Ascending aorta (tissue), 2 donors: ENCODE measurements around the gene SEH1L. TPM values are rescaled to one million over a fixed set of nuclear protein-coding genes. Genes with fewer than 3 reads are reported as not detected.
A peak's percentile ranks its signal among the peaks of the same experiment; 100 is the strongest.
"Not testable (repeated sequence)": the region's sequence is repeated elsewhere in the genome, so short reads cannot be mapped to it uniquely, and the experiment has no call there.

Experiments used
- DNase-seq, 2 donors: peaks; one replicate each; pipeline ENCODE4 v3.0.0-alpha.2; 2019; ENCODE audit warnings: low spot score in 2 of 2
- H3K27ac ChIP-seq, 2 donors: fragments of 200-600 bp; sonication (generic); one replicate each; pipeline ENCODE4 v1.5.1; 2016 to 2017; ENCODE audit warnings: mild to moderate bottlenecking in 1 of 2
- H3K27me3 ChIP-seq: fragments of 200-600 bp; sonication (generic); one replicate; pipeline ENCODE4 v1.5.1; 2017
- H3K36me3 ChIP-seq, 2 donors: fragments of 200-600 bp; sonication (generic); one replicate each; pipeline ENCODE4 v1.5.1; 2016
- H3K4me1 ChIP-seq, 2 donors: fragments of 200-600 bp; sonication (generic); one replicate each; pipeline ENCODE4 v1.5.1; 2016 to 2017; ENCODE audit warnings: mild to moderate bottlenecking in 1 of 2
- H3K4me3 ChIP-seq, 2 donors: fragments of 200-600 bp; sonication (generic); one replicate each; pipeline ENCODE4 v1.5.1; 2016 to 2017; ENCODE audit warnings: mild to moderate bottlenecking in 1 of 2
- H3K9me3 ChIP-seq, 2 donors: fragments of 200-600 bp; sonication (generic); one replicate each; pipeline ENCODE4 v1.5.1; 2016
- intact Hi-C: fragments of 100-400 bp; cut with DNase I; formaldehyde crosslinking; loops from one replicate; pipeline ENCODE4 v1.15.1; 2023
- total RNA-seq: library from RNA; depleted of rRNA; stranded (reverse); fragments of >200 nt; gene quantifications from one replicate; pipeline ENCODE4 v1.1.0, GENCODE V29; 2016
- TF ChIP-seq, protein P1 (sequence below), 3 experiments: fragments of 200-600 bp in 2 of 3; fragments of 450-650 bp in 1 of 3; sonication (generic) in 2 of 3; IDR thresholded peaks; one replicate each; pipeline ENCODE4 v1.5.1; 2016 to 2019; ENCODE audit warnings: antibody characterized with exemption in 3 of 3, mild to moderate bottlenecking in 1 of 3, moderate library complexity in 1 of 3

Gene SEH1L, protein sequence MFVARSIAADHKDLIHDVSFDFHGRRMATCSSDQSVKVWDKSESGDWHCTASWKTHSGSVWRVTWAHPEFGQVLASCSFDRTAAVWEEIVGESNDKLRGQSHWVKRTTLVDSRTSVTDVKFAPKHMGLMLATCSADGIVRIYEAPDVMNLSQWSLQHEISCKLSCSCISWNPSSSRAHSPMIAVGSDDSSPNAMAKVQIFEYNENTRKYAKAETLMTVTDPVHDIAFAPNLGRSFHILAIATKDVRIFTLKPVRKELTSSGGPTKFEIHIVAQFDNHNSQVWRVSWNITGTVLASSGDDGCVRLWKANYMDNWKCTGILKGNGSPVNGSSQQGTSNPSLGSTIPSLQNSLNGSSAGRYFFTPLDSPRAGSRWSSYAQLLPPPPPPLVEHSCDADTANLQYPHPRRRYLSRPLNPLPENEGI
- 16.3 TPM for total RNA-seq

DNA sequence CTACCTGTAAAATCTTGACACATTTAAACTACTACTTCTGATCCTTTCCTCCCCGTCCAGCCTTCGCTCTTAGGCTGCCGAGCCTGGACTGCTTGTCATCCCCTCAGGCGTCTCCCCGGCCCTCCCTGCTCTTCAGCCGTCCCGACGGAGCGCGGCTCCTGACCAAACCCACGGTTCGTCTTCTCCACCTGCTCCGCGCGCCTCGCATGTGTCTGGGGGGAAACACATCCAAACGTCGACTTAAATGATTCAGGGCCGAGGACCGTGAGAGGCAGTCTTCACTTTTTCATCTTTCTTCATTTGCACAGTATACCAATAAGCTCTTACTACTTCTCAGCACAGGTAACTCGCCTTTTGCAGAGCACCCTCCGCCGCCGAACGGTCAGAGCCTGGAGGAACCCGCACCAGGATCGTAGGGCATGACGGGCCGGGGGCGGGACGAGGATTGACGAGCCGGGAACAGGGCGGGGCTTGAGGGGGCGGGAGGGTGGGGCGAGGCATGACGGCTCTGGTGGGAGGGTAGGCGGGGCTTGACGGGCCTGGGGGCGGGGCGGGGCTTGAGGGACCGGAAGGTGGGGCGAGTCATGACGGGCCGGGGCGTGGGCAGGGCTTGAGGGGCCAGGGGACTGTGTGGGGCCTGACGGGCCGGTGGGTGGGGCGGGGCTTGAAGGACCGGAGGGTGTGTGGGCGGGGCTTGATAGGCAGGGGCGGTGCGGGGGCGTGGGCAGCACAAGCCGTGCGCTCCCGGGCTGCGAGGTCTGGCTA lies at the start of gene SEH1L:
SEH1L (plus strand) TSS at position 727 of the 765 bp plus-strand sequence. CDS start 111 bp downstream, outside the sequence.
- H3K4me1 ChIP-seq: peaks cover 5 to 26% of the 10 kb centered on the region in 2 donors
- peak within 1 kb of the TSS; percentile 78 to 87 for H3K4me3 ChIP-seq
- intact Hi-C loops: loop anchor here (1.0 to 5.0 kb wide), 9 partner anchors 44 to 779 kb away; partner anchors contain the start of genes AFG3L2, CEP192, FAM210A and PRELID3A
- no peaks in the 10 kb centered on the region for H3K36me3 ChIP-seq
- DNase-seq: peak; percentile 93 to 99
- TF ChIP-seq, protein P1, sequence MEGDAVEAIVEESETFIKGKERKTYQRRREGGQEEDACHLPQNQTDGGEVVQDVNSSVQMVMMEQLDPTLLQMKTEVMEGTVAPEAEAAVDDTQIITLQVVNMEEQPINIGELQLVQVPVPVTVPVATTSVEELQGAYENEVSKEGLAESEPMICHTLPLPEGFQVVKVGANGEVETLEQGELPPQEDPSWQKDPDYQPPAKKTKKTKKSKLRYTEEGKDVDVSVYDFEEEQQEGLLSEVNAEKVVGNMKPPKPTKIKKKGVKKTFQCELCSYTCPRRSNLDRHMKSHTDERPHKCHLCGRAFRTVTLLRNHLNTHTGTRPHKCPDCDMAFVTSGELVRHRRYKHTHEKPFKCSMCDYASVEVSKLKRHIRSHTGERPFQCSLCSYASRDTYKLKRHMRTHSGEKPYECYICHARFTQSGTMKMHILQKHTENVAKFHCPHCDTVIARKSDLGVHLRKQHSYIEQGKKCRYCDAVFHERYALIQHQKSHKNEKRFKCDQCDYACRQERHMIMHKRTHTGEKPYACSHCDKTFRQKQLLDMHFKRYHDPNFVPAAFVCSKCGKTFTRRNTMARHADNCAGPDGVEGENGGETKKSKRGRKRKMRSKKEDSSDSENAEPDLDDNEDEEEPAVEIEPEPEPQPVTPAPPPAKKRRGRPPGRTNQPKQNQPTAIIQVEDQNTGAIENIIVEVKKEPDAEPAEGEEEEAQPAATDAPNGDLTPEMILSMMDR (IDR thresholded peaks at IDR 0.05): no peak
- H3K27me3 ChIP-seq: no peaks in the 10 kb centered on the region
- H3K9me3 ChIP-seq: no peaks in the 10 kb centered on the region
- peak within 1 kb of the TSS; percentile 98 for H3K27ac ChIP-seq

GRCh38 chr18:12901208-12901607 lies 46.6 kb upstream of the SEH1L start:
- H3K27ac ChIP-seq, H3K4me1 ChIP-seq, H3K27me3 ChIP-seq, H3K9me3 ChIP-seq, DNase-seq, intact Hi-C loops, H3K36me3 ChIP-seq, H3K4me3 ChIP-seq: not testable (repeated sequence)

GRCh38 chr18:12904012-12904516 lies 43.7 kb upstream of the SEH1L start:
- TF ChIP-seq, protein P1 (IDR thresholded peaks at IDR 0.05): no peak
- H3K9me3 ChIP-seq: no peaks in the 10 kb centered on the region
- H3K4me3 ChIP-seq: no peak overlapping the region
- no peaks in the 10 kb centered on the region for H3K27me3 ChIP-seq
- DNase-seq: no peak
- no peaks in the 10 kb centered on the region for H3K36me3 ChIP-seq
- intact Hi-C loops: no loop called here
- peaks cover 3 to 14% of the 10 kb centered on the region in 2 donors for H3K4me1 ChIP-seq
- no peak overlapping the region for H3K27ac ChIP-seq

DNA sequence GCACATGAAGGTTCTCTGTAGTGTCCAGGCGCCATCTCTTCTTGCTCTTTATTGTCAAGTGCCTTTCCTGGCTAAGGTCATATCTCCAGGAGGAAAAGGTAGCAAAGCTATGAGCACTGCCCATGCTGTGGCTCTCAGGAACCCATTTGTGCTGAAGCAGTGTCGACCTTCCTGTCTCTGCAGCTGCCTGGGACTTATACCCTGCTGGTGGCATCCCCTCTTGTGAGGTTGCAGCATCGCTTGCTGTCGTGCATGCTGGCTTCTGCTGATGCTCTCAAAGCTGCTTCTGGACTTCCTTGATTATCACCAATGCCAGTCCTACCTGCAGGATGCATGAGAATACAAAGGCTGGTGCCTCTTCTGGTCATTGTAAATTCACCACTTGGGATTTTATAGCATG lies 41.7 kb upstream of the SEH1L start:
- intact Hi-C loops: no loop called here
- no peak overlapping the region for H3K27ac ChIP-seq
- no peaks in the 10 kb centered on the region for H3K9me3 ChIP-seq
- peaks cover 3 to 14% of the 10 kb centered on the region in 2 donors for H3K4me1 ChIP-seq
- H3K27me3 ChIP-seq: peaks cover 3% of the 10 kb centered on the region
- DNase-seq: no peak
- no peak overlapping the region for H3K4me3 ChIP-seq
- TF ChIP-seq, protein P1 (IDR thresholded peaks at IDR 0.05): no peak
- H3K36me3 ChIP-seq: no peaks in the 10 kb centered on the region

DNA sequence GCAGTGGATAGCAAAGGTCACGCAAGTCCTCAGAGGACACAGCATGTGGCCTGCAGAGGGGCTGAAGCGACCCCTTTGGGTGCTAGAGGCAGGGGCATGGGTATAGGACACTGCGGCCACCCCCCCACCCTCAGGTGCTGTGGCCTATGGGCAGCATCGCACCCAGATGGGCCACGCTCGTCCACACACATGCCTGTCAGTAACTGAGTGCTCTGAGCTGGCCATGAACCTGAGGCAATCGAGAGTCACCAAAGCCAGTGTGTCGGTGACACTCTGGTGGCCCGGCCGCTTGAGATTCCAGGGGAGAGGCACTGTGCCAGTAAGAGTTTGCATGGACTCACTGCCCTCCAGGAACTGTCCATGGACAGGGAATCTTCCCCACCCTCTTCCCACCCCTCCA lies 41.0 kb upstream of the SEH1L start:
- H3K27ac ChIP-seq: no peak overlapping the region
- TF ChIP-seq, protein P1 (IDR thresholded peaks at IDR 0.05): no peak

More for the DNA sequence above, 41.0 kb upstream of the SEH1L start:
- peaks cover 3 to 14% of the 10 kb centered on the region in 2 donors for H3K4me1 ChIP-seq
- no peaks in the 10 kb centered on the region for H3K36me3 ChIP-seq
- DNase-seq: no peak
- H3K4me3 ChIP-seq: peak overlapping the region in 1 of 2 donors; percentile 43
- H3K9me3 ChIP-seq: no peaks in the 10 kb centered on the region
- peaks cover 4% of the 10 kb centered on the region for H3K27me3 ChIP-seq
- intact Hi-C loops: no loop called here
